Kidney (tissue), 14 donors: ENCODE results near the gene RNF17. TPM values are rescaled to one million over a fixed set of nuclear protein-coding genes. Genes with fewer than 3 reads are reported as not detected.

Experiments used
- DNase-seq, 5 donors: peaks; one replicate each; pipeline ENCODE4 v3.0.0-alpha.2; 2013 to 2020
- FAIRE-seq: peaks from 2 replicates; lab custom pipeline; 2012; peaks lifted over from hg19 to GRCh38; lab: Jason Lieb, UNC
- H3K27ac ChIP-seq, 2 donors: one replicate each; pipeline ENCODE4 v1.7.0; 2013; ENCODE audit warnings: low read depth in 2 of 2, low read length in 2 of 2, inconsistent platforms in 1 of 2
- H3K27me3 ChIP-seq: one replicate; pipeline ENCODE4 v1.7.1; 2013; ENCODE audit warnings: low read length, inconsistent platforms; ENCODE audit not compliant: control insufficient read depth, insufficient read depth
- H3K36me3 ChIP-seq, 3 donors: one replicate each; pipeline versions ENCODE4 v1.7.0 to v1.7.1; 2013; ENCODE audit warnings: low read length in 3 of 3, control low read depth in 1 of 3, inconsistent platforms in 1 of 3; ENCODE audit not compliant: insufficient read depth in 3 of 3, control insufficient read depth in 2 of 3
- H3K4me1 ChIP-seq, 3 donors: one replicate each; pipeline versions ENCODE4 v1.7.0 to v1.7.1; 2013; ENCODE audit warnings: low read length in 3 of 3, inconsistent platforms in 1 of 3, low read depth in 1 of 3; ENCODE audit not compliant: control insufficient read depth in 2 of 3, insufficient read depth in 2 of 3
- H3K4me3 ChIP-seq, 3 donors: one replicate each; pipeline versions ENCODE4 v1.7.0 to v1.8.1; 2013; ENCODE audit warnings: low read length in 3 of 3, control low read depth in 1 of 3, inconsistent platforms in 1 of 3
- H3K9ac ChIP-seq, 3 donors: one replicate each; pipeline versions ENCODE4 v1.7.0 to v1.7.1; 2013; ENCODE audit warnings: low read length in 3 of 3, control low read depth in 1 of 3, inconsistent platforms in 1 of 3
- H3K9me3 ChIP-seq, 3 donors: one replicate each; pipeline versions ENCODE4 v1.7.0 to v1.7.1; 2013; ENCODE audit warnings: low read length in 3 of 3, control low read depth in 1 of 3, inconsistent platforms in 1 of 3; ENCODE audit not compliant: control insufficient read depth in 2 of 3, insufficient read depth in 1 of 3
- CTCF ChIP-seq: IDR thresholded peaks from 3 replicates; pipeline ENCODE4 v1.5.1; 2012; ENCODE audit warnings: mild to moderate bottlenecking, moderate library complexity, borderline replicate concordance; ENCODE audit not compliant: insufficient read depth; ENCODE audit errors: extremely low read depth
- intact Hi-C: fragments of 100-400 bp; cut with DNase I; formaldehyde crosslinking; loops from one replicate; pipeline ENCODE4 v1.11.1; 2022
- polyA plus RNA-seq: library from polyadenylated mRNA; stranded (reverse); fragments of 350-450 nt; fragmentation: Illumina TruSeq; extraction: RNeasy Lipid Tissue Mini Kit (QIAGEN cat#74804); gene quantifications from one replicate; pipeline ENCODE4 v1.2.3, GENCODE V29; 2014; ENCODE audit warnings: low read depth, low replicate concordance; ENCODE audit not compliant: insufficient read depth
- total RNA-seq: library from RNA; stranded (reverse); fragmentation: NEBNext Ultra II Directional; extraction: Animal tissue kit (Norgen Biotek cat#: 25700); gene quantifications from one replicate; pipeline ENCODE4 v1.2.1, GENCODE V29; 2021
- donor health status: control.
- donor health status: control.
- donor health status: control.
- donor health status: control.
- donor health status: control.
- donor health status: DM: yes; HTN: yes; CAD: no.
- donor health status: Normal renal cell carcinoma (clear cell type).

Gene RNF17
- total and polyA plus RNA-seq, 2 donors from 2014 or later, result not detected

DNA sequence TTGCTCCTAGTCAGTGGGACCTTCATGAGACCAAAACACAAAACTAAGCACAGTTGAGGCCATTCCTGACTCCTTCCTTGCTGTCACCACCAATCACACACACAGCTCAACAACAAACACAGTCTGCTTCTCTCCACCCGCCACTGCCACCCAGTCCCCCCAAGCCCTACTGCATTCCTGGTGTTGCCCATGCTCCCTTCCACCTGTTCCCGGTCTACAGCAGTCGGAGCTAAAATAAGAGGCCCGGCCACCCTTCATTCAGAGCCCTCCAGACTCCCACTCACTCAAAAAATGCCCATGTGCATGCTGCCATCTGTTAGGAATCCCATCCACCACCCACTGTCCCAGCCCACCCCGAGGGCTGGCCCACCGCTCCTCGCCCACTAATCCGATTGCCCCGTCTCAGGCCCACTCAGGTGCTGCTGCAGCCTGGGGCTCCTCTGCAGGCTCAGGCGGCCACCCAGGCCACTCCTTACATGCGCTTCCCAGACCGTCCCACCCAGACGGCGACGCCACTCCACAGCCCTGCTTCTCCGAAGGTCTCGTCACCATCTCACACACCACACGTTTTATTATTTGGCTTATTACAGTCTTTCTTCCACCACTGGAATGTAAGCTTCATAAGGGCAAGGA is 127.6 kb downstream of the RNF17 start:
- no peak for FAIRE-seq
- intact Hi-C loops, result no loop called here
- DNase-seq, result no peak

DNA sequence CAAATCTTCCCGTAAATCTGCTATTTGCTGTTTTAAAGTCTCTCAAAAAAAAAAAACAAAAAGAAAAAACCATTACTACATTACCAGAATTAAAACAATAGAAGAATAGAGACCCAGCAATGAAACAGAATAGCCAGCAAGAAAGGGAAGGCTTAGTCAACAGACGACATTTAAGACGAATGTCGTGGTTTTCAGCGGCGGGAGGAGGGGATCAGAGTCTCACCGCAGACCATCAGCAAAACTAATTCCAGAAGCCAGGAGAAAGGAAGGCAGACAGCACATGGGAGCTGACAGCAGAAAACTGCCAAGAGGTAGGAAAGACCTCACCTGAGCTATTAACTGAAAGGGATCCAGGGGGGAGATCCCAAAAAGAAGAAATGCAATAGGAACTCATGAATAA is 128.9 kb downstream of the RNF17 start:
- FAIRE-seq (no peak), DNase-seq (no peak)
- H3K36me3 ChIP-seq, result no peaks in the 10 kb centered on the region
- intact Hi-C loops, result no loop called here
- no peaks in the 10 kb centered on the region for H3K9me3 ChIP-seq
- H3K27me3 ChIP-seq, result no peaks in the 10 kb centered on the region
- no peaks in the 10 kb centered on the region for H3K4me1 ChIP-seq
- no peak overlapping the region for H3K9ac ChIP-seq
- H3K4me3 ChIP-seq, result no peak overlapping the region
- no peak overlapping the region for H3K27ac ChIP-seq
- TF ChIP-seq CTCF, result no peak

More for the DNA sequence above, 127.6 kb downstream of the RNF17 start:
- no peaks in the 10 kb centered on the region for H3K9me3 ChIP-seq
- H3K4me1 ChIP-seq, result no peaks in the 10 kb centered on the region
- H3K9ac ChIP-seq, result no peak overlapping the region
- no peak overlapping the region for H3K27ac ChIP-seq
- no peak for TF ChIP-seq CTCF
- H3K4me3 ChIP-seq, result no peak overlapping the region
- no peaks in the 10 kb centered on the region for H3K36me3 ChIP-seq
- H3K27me3 ChIP-seq, result no peaks in the 10 kb centered on the region

DNA sequence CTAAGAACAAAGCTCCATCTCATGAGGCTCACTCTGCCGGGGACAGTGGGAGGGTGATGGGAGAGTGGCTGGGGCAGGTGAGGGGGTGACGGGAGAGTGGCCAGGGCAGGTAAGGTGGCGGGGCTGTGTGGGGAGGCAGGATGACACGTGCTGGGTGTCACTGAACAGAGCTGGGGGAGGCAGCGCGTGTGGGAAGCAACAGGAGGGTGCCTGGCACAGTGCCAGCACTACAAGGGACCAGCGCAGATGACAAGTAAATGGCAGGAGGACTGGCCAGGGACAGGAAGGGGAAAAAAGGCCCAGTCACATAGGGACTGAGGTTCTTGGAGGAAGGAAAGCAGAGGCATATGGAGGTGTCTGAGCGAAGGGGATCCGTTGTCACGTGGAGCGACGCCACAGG is 129.9 kb downstream of the RNF17 start:
- TF ChIP-seq CTCF, result no peak
- intact Hi-C loops, result no loop called here
- no peak for FAIRE-seq

More for the DNA sequence above, 129.9 kb downstream of the RNF17 start:
- no peak for DNase-seq
- no peaks in the 10 kb centered on the region for H3K9me3 ChIP-seq
- no peaks in the 10 kb centered on the region for H3K36me3 ChIP-seq
- H3K27me3 ChIP-seq, result no peaks in the 10 kb centered on the region
- H3K27ac ChIP-seq, result no peak overlapping the region
- no peak overlapping the region for H3K4me3 ChIP-seq
- no peaks in the 10 kb centered on the region for H3K4me1 ChIP-seq
- H3K9ac ChIP-seq, result no peak overlapping the region
